Psoas muscle (tissue), 8 donors: ENCODE measurements around the gene PAX5. TPM values are rescaled to one million over a fixed set of nuclear protein-coding genes. Genes with fewer than 3 reads are reported as not detected.

Source experiments
- ATAC-seq, 4 donors: fragments of 200-7000 bp; cut with Tn5 transposase; one replicate each; pipeline ENCODE4 v1.9.1; 2020; ENCODE audit warnings: moderate library complexity in 3 of 4, mild to moderate bottlenecking in 2 of 4
- DNase-seq, 2 donors: peaks; one replicate each; pipeline ENCODE4 v3.0.0-alpha.2; 2020
- H3K27ac ChIP-seq: fragments of 200-600 bp; one replicate; pipeline ENCODE4 v1.8.0; 2022
- H3K27me3 ChIP-seq, 3 donors: fragments of 200-600 bp in 1 of 3; one replicate each; pipeline versions ENCODE4 v1.6.1 to v1.8.0; 2013 to 2022; ENCODE audit warnings: low read length in 2 of 3, mild to moderate bottlenecking in 2 of 3, moderate library complexity in 1 of 3; ENCODE audit not compliant: insufficient read depth in 3 of 3
- H3K36me3 ChIP-seq, 2 donors: fragments of 200-600 bp in 1 of 2; one replicate each; pipeline versions ENCODE4 v1.6.1 to v1.8.0; 2013 to 2022; ENCODE audit warnings: low read depth in 1 of 2, mild to moderate bottlenecking in 1 of 2, moderate library complexity in 1 of 2; ENCODE audit not compliant: insufficient read depth in 1 of 2
- H3K4me1 ChIP-seq: fragments of 200-600 bp; one replicate; pipeline ENCODE4 v1.8.0; 2022
- H3K4me3 ChIP-seq: fragments of 200-600 bp; one replicate; pipeline ENCODE4 v1.8.0; 2022; ENCODE audit warnings: mild to moderate bottlenecking
- H3K9me3 ChIP-seq: fragments of 200-600 bp; one replicate; pipeline ENCODE4 v1.8.0; 2022
- WGBS, 3 donors: extraction: QIAGEN DNeasy Blood & Tissue Kit; methylation state at CpG; one replicate each; pipeline versions ENCODE4 v1.1.6 to v1.1.7; 2013; 5-methylcytosine and 5-hydroxymethylcytosine counted together
- intact Hi-C, 2 donors: fragments of 100-400 bp; cut with DNase I; formaldehyde crosslinking; loops; one replicate each; pipeline versions ENCODE4 v1.11.0 to v1.14.2; 2022
- polyA plus RNA-seq, 3 donors: library from polyadenylated mRNA; stranded (reverse); fragments of 200-250 nt; gene quantifications; one replicate each; pipeline ENCODE4 v1.2.3, GENCODE V29; 2013
- total RNA-seq, 4 donors: library from RNA; stranded (reverse); fragmentation: NEBNext Ultra II Directional in 2 of 4; extraction: Animal tissue kit (Norgen Biotek cat#: 25700) in 2 of 4; gene quantifications; one replicate each; pipeline versions ENCODE4 v1.2.1 to v1.2.4, GENCODE V29; 2021 to 2023
- TF ChIP-seq, protein P1 (sequence below): fragments of 200-600 bp; IDR thresholded peaks from one replicate; pipeline ENCODE4 v1.8.0; 2022; ENCODE audit warnings: antibody characterized with exemption
- donor health status: healthy with polysubstance abuse.
- donor health status: DM: no; HTN: no; CAD: no; lungs with moderate emphysema.
- donor health status: Bipolar disorder and iron deficiency.
- donor health status: healthy.
- donor health status: DM: yes; HTN: yes; CAD: no.
- donor health status: DM: no; HTN: no; CAD: no.
- donor health status: DM: no; HTN: no; CAD: no.
- donor health status: DM: yes; HTN: yes; CAD: no.

PAX5 gene
- total and polyA plus RNA-seq, 7 donors, result under 0.01 to 0.50 (median 0.06) TPM; not detected in 3

DNA sequence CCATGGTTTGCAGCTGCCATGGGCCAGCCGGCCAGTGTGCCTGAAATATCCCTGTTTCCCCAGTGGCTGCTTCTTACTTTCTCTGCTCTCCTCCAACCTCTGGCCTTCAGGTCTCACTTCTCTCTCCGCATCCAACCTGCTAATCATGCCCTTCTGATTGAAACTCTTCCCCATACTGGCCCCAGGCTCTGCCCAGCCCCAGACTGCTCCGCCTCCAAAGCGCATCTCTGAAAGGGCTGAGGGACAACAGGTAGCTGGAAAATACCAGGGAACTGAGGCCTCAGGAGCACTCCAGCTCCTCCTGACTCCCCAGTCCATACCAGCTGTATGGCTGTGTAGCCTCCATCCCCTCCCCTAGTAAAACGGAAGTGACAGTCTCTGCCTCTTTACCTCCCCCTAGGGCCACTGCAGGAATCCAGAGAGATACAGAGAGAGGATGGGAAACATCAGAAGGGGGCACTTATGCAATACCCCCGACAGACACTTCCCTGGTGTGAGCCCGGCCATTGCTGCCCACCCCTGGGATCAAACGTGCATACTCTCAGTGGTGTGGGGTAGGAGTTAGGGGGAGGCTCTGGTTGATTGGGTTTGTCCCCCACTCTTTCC, 34.2 kb downstream of the PAX5 start:
- DNase-seq (no peak), ATAC-seq (no peak)
- intact Hi-C loops, result no loop called here
- Histone ChIP-seq H3K9me3 (no peaks in the 10 kb centered on the region), H3K4me3 (no peak overlapping the region), H3K36me3 (no peaks in the 10 kb centered on the region), H3K27me3 (peaks cover 2 to 69% (median 5%) of the 10 kb centered on the region in 3 donors), H3K4me1 (no peaks in the 10 kb centered on the region), H3K27ac (no peak overlapping the region)
- WGBS, 3 donors, result 50 to 63% (median 51%) methylated on average over 8 of the region's 8 CpGs
- TF ChIP-seq, protein P1, sequence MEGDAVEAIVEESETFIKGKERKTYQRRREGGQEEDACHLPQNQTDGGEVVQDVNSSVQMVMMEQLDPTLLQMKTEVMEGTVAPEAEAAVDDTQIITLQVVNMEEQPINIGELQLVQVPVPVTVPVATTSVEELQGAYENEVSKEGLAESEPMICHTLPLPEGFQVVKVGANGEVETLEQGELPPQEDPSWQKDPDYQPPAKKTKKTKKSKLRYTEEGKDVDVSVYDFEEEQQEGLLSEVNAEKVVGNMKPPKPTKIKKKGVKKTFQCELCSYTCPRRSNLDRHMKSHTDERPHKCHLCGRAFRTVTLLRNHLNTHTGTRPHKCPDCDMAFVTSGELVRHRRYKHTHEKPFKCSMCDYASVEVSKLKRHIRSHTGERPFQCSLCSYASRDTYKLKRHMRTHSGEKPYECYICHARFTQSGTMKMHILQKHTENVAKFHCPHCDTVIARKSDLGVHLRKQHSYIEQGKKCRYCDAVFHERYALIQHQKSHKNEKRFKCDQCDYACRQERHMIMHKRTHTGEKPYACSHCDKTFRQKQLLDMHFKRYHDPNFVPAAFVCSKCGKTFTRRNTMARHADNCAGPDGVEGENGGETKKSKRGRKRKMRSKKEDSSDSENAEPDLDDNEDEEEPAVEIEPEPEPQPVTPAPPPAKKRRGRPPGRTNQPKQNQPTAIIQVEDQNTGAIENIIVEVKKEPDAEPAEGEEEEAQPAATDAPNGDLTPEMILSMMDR, result no peak

DNA sequence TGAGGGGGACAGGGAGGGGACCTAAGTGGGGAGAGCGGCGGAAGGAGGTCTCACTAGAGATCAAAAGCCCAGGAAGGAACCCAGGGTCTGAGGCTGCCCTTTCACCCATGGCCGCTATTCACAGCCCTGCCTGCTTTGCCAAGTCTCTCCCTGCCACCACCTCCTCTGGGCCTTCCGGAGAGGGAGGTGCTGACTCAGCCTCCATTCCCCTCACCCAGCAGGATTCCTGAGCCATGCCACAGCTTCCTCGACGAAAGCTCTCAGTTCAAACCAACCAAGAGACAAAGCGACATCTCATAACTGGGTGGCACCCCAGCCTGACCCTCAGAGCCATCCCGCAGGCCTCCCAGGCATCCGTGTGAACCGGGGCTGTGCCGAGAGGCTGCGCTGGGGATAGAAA, 36.7 kb downstream of the PAX5 start:
- 55 to 69% (median 62%) methylated on average over 11 to 12 of the region's 12 CpGs for WGBS, 3 donors
- intact Hi-C loops, result no loop called here
- H3K36me3 ChIP-seq, result no peaks in the 10 kb centered on the region
- H3K27me3 ChIP-seq, result peaks cover 2 to 52% (median 11%) of the 10 kb centered on the region in 3 donors
- ATAC-seq (no peak), DNase-seq (no peak)
- H3K4me1 ChIP-seq, result no peaks in the 10 kb centered on the region
- TF ChIP-seq, protein P1, result no peak
- H3K4me3 ChIP-seq, result no peak overlapping the region
- H3K9me3 ChIP-seq, result no peaks in the 10 kb centered on the region
- no peak overlapping the region for H3K27ac ChIP-seq

DNA sequence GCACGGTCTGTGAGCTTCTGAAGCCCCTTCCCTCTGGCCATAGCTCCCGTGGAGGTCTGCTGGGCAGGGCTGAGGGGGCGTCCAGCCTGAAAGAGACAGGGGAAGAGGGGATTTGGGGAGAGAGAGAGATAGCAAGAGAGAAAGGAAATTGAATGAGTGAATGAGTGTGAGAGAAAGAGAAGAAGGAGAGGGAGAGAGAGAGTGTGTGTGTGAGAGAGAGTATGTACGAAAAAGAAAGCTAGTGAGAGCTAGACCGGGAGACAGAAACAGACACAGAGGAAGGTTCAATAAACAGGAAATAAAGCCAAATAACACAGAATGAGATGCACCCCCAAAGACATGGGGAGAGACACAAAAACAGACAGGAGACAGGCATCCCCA, 37.4 kb downstream of the PAX5 start:
- WGBS, 3 donors, result 59 to 73% (median 69%) methylated on average over 5 of the region's 5 CpGs
- TF ChIP-seq, protein P1, result no peak
- intact Hi-C loops, result no loop called here
- Histone ChIP-seq H3K4me3 (no peak overlapping the region), H3K27me3 (peaks cover 2 to 47% (median 11%) of the 10 kb centered on the region in 3 donors), H3K36me3 (no peaks in the 10 kb centered on the region), H3K27ac (no peak overlapping the region), H3K4me1 (no peaks in the 10 kb centered on the region), H3K9me3 (peaks cover under 1% of the 10 kb centered on the region)
- DNase-seq (no peak), ATAC-seq (no peak)

DNA sequence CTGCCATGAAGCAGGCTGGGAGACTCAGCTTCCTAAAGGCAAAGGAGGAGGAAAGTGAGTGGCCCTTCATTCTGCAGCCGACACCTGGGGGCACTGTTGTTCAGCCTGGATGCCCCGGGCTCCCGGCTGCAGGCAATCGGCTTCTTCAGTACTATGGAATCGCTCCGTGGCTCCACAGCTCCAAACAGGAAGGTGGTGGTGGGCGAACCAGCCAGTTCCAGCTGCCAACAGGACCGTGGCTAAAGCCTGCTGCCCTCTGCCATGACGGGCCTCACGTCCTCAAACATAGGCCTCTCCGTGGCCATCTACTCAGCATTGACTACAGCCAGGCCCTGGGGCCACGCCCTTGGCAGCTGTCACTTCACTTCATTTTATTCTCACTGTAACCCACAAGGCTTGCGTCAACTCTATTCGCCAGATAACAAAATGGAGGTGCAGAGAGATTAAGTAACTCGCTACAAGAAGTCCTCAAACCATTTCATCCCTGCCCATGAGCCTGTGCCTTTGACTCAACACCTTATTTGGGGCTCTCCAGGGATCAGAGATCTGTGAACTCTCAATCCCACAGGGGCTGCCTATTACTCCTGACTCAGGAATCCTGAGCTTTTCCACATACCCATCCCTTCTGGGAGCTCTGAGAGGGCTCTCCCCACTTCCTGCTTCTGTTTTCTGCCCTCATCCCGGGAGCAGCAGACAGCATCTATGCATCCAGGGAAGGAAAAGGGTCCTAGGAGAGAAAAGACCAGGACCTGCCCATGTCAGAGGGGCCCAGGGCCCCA, 38.0 kb downstream of the PAX5 start:
- no peaks in the 10 kb centered on the region for H3K36me3 ChIP-seq
- H3K27ac ChIP-seq, result no peak overlapping the region
- TF ChIP-seq, protein P1, result peak; percentile 31
- ATAC-seq (peak in 1 of 4 donors; percentile 54), DNase-seq (peak in 1 of 2 donors; percentile 53)
- no peaks in the 10 kb centered on the region for H3K4me1 ChIP-seq
- no peak overlapping the region for H3K4me3 ChIP-seq
- intact Hi-C loops, result no loop called here
- peaks cover 5% of the 10 kb centered on the region for H3K9me3 ChIP-seq
- WGBS, 3 donors, result 22 to 29% (median 25%) methylated on average over 16 of the region's 16 CpGs
- H3K27me3 ChIP-seq, result peaks cover 2 to 45% (median 11%) of the 10 kb centered on the region in 3 donors
